Liver (tissue), 9 donors: ENCODE results near the gene PELI1. TPM values are rescaled to one million over a fixed set of nuclear protein-coding genes. Genes with fewer than 3 reads are reported as not detected.

ENCODE experiments used
- DNase-seq: peaks from one replicate; pipeline ENCODE4 v3.0.0-alpha.2; 2017; ENCODE audit warnings: low spot score
- H3K27ac ChIP-seq, 2 donors: one replicate each; pipeline ENCODE4 v1.7.0; 2013; ENCODE audit warnings: inconsistent platforms in 2 of 2, low read length in 2 of 2, control low read depth in 1 of 2, low read depth in 1 of 2, mild to moderate bottlenecking in 1 of 2
- H3K27me3 ChIP-seq, 4 donors: one replicate each; pipeline versions ENCODE4 v1.6.1 to v1.7.0; 2013; ENCODE audit warnings: low read length in 3 of 4, inconsistent platforms in 1 of 4, mild to moderate bottlenecking in 1 of 4, moderate library complexity in 1 of 4; ENCODE audit not compliant: control insufficient read depth in 4 of 4, insufficient read depth in 4 of 4
- H3K36me3 ChIP-seq, 4 donors: one replicate each; pipeline versions ENCODE4 v1.6.1 to v1.7.0; 2013; ENCODE audit warnings: low read length in 3 of 4, mild to moderate bottlenecking in 3 of 4, low read depth in 1 of 4, moderate library complexity in 1 of 4; ENCODE audit not compliant: control insufficient read depth in 4 of 4, insufficient read depth in 3 of 4
- H3K4me1 ChIP-seq, 4 donors: one replicate each; pipeline versions ENCODE4 v1.6.1 to v1.7.0; 2013; ENCODE audit warnings: low read length in 3 of 4, mild to moderate bottlenecking in 3 of 4, moderate library complexity in 1 of 4; ENCODE audit not compliant: control insufficient read depth in 4 of 4, insufficient read depth in 4 of 4
- H3K4me3 ChIP-seq, 3 donors: one replicate each; pipeline versions ENCODE4 v1.6.1 to v1.7.0; 2013; ENCODE audit warnings: low read length in 3 of 3, control low read depth in 1 of 3, low read depth in 1 of 3, mild to moderate bottlenecking in 1 of 3
- H3K9ac ChIP-seq, 2 donors: one replicate each; pipeline ENCODE4 v1.7.0; 2013; ENCODE audit warnings: low read length in 2 of 2, mild to moderate bottlenecking in 2 of 2, moderate library complexity in 2 of 2, control low read depth in 1 of 2, low read depth in 1 of 2
- H3K9me3 ChIP-seq, 4 donors: one replicate each; pipeline versions ENCODE4 v1.6.1 to v1.7.0; 2013; ENCODE audit warnings: low read length in 3 of 4; ENCODE audit not compliant: control insufficient read depth in 4 of 4
- EGR1 ChIP-seq, 2 donors: IDR thresholded peaks; 2 replicates each; pipeline ENCODE4 v1.6.1; 2016 to 2018; ENCODE audit warnings: antibody characterized with exemption in 2 of 2, low read depth in 2 of 2
- FOXA1 ChIP-seq: IDR thresholded peaks from 2 replicates; pipeline ENCODE4 v1.6.1; 2016; ENCODE audit warnings: antibody characterized with exemption
- FOXA2 ChIP-seq: IDR thresholded peaks from 2 replicates; pipeline ENCODE4 v1.6.1; 2016; ENCODE audit warnings: antibody characterized with exemption
- GABPA ChIP-seq, 2 donors: IDR thresholded peaks in 1 of 2; conservative IDR thresholded peaks in 1 of 2; 2 replicates each; pipeline ENCODE4 v1.6.1; 2016; ENCODE audit warnings: antibody characterized with exemption in 2 of 2, mild to moderate bottlenecking in 1 of 2, moderate library complexity in 1 of 2
- HNF4A ChIP-seq, 2 donors: conservative IDR thresholded peaks; 2 replicates each; pipeline ENCODE4 v1.6.1; 2016; ENCODE audit warnings: antibody characterized with exemption in 2 of 2, mild to moderate bottlenecking in 2 of 2
- HNF4G ChIP-seq: IDR thresholded peaks from 2 replicates; pipeline ENCODE4 v1.6.1; 2016; ENCODE audit warnings: antibody characterized with exemption
- JUND ChIP-seq, 2 donors: IDR thresholded peaks; 2 replicates each; pipeline ENCODE4 v1.6.1; 2016; ENCODE audit warnings: antibody characterized with exemption in 2 of 2
- NR2F2 ChIP-seq: IDR thresholded peaks from 2 replicates; pipeline ENCODE4 v1.6.1; 2016; ENCODE audit warnings: antibody characterized with exemption
- RAD21 ChIP-seq, 2 donors: IDR thresholded peaks; 2 replicates each; pipeline ENCODE4 v1.6.1; 2016; ENCODE audit warnings: antibody characterized with exemption in 2 of 2, mild to moderate bottlenecking in 2 of 2
- RXRA ChIP-seq, 2 donors: IDR thresholded peaks; 2 replicates each; pipeline ENCODE4 v1.6.1; 2017 to 2018; ENCODE audit warnings: antibody characterized with exemption in 2 of 2, mild to moderate bottlenecking in 1 of 2
- SP1 ChIP-seq: IDR thresholded peaks from 2 replicates; pipeline ENCODE4 v1.6.1; 2018; ENCODE audit warnings: antibody characterized with exemption, mild to moderate bottlenecking
- TAF1 ChIP-seq: conservative IDR thresholded peaks from 2 replicates; pipeline ENCODE4 v1.6.1; 2016; ENCODE audit warnings: antibody characterized with exemption, mild to moderate bottlenecking
- YY1 ChIP-seq: IDR thresholded peaks from 2 replicates; pipeline ENCODE4 v1.6.1; 2016; ENCODE audit warnings: antibody characterized with exemption, mild to moderate bottlenecking
- whole genome bisulfite sequencing: extraction: QIAGEN DNeasy Blood & Tissue Kit; methylation state at CpG from one replicate; pipeline ENCODE4 v1.1.7; 2013; 5-methylcytosine and 5-hydroxymethylcytosine counted together
- polyA plus RNA-seq, 2 donors: library from polyadenylated mRNA; stranded (reverse) in 1 of 2; unstranded in 1 of 2; fragments of 200-250 nt in 1 of 2; fragments of >200 nt in 1 of 2; fragmentation: Nextera tagmentation in 1 of 2; extraction: Ambion mirVana in 1 of 2; gene quantifications; one replicate each; pipeline versions ENCODE4 v1.2.1 to v1.2.3, GENCODE V29; 2013 to 2015
- total RNA-seq, 2 donors: library from RNA; depleted of rRNA; stranded (reverse); fragments of >200 nt; gene quantifications; one replicate each; pipeline ENCODE4 v1.2.3, GENCODE V29; 2014
- TF ChIP-seq, protein P1 (sequence below): IDR thresholded peaks from 2 replicates; pipeline ENCODE4 v1.6.1; 2016; ENCODE audit warnings: antibody characterized with exemption
- TF ChIP-seq, protein P2 (sequence below): IDR thresholded peaks from 2 replicates; pipeline ENCODE4 v1.6.1; 2016; ENCODE audit warnings: antibody characterized with exemption
- TF ChIP-seq, protein P3 (sequence below): IDR thresholded peaks from 2 replicates; pipeline ENCODE4 v1.6.1; 2016; ENCODE audit warnings: antibody characterized with exemption, mild to moderate bottlenecking
- TF ChIP-seq, protein P4 (sequence below): fragments of 150-350 bp; IDR thresholded peaks from 2 replicates; pipeline ENCODE4 v1.5.1; 2017; ENCODE audit warnings: improper control_type of control experiment, low read depth, low read length; ENCODE audit not compliant: missing input control
- TF ChIP-seq, protein P5 (sequence below): IDR thresholded peaks from 2 replicates; pipeline ENCODE4 v1.6.1; 2016; ENCODE audit warnings: antibody characterized with exemption
- donor health status: healthy.
- donor health status: healthy.
- donor health status: healthy.
- donor health status: healthy.
- donor health status: healthy.

The PELI1 gene
- total and polyA plus RNA-seq, 4 donors, result 4.5 to 21.3 (median 7.4) TPM

DNA sequence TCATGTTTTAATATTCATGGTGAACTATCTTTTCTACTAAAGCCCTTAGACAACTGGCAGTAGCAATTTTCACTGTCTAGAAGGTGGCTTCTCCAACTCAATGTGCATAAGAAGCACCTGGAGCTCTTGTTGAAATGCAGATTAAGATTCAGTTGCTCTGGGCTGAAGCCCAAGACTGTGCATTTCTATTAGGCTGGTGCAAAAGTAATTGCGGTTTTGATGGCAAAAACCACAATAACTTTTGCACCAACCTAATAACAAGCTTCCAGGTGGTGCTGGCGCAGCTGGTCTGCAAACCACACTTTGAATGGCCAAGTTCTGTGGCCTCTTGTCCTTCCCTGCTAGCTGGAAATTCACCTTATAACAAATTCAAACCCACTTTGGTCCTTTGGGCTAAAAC is 98.3 kb downstream of the PELI1 start:
- TF ChIP-seq GABPA (IDR thresholded peaks at IDR 0.05 in 1 of 2, conservative IDR thresholded peaks at IDR 0.05 in 1 of 2) (no peak), JUND (IDR thresholded peaks at IDR 0.05) (no peak), HNF4A (conservative IDR thresholded peaks at IDR 0.05) (no peak), RAD21 (IDR thresholded peaks at IDR 0.05) (no peak), SP1 (no peak), HNF4G (no peak), FOXA1 (no peak), RXRA (IDR thresholded peaks at IDR 0.05) (no peak), NR2F2 (no peak), YY1 (no peak), TAF1 (no peak), FOXA2 (no peak), EGR1 (IDR thresholded peaks at IDR 0.05; ENCODE audit: low read depth in 2 of 2) (no peak)
- TF ChIP-seq, protein P1, sequence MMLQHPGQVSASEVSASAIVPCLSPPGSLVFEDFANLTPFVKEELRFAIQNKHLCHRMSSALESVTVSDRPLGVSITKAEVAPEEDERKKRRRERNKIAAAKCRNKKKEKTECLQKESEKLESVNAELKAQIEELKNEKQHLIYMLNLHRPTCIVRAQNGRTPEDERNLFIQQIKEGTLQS, result no peak
- TF ChIP-seq, protein P2, sequence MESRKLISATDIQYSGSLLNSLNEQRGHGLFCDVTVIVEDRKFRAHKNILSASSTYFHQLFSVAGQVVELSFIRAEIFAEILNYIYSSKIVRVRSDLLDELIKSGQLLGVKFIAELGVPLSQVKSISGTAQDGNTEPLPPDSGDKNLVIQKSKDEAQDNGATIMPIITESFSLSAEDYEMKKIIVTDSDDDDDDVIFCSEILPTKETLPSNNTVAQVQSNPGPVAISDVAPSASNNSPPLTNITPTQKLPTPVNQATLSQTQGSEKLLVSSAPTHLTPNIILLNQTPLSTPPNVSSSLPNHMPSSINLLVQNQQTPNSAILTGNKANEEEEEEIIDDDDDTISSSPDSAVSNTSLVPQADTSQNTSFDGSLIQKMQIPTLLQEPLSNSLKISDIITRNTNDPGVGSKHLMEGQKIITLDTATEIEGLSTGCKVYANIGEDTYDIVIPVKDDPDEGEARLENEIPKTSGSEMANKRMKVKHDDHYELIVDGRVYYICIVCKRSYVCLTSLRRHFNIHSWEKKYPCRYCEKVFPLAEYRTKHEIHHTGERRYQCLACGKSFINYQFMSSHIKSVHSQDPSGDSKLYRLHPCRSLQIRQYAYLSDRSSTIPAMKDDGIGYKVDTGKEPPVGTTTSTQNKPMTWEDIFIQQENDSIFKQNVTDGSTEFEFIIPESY, result no peak
- TF ChIP-seq, protein P3, sequence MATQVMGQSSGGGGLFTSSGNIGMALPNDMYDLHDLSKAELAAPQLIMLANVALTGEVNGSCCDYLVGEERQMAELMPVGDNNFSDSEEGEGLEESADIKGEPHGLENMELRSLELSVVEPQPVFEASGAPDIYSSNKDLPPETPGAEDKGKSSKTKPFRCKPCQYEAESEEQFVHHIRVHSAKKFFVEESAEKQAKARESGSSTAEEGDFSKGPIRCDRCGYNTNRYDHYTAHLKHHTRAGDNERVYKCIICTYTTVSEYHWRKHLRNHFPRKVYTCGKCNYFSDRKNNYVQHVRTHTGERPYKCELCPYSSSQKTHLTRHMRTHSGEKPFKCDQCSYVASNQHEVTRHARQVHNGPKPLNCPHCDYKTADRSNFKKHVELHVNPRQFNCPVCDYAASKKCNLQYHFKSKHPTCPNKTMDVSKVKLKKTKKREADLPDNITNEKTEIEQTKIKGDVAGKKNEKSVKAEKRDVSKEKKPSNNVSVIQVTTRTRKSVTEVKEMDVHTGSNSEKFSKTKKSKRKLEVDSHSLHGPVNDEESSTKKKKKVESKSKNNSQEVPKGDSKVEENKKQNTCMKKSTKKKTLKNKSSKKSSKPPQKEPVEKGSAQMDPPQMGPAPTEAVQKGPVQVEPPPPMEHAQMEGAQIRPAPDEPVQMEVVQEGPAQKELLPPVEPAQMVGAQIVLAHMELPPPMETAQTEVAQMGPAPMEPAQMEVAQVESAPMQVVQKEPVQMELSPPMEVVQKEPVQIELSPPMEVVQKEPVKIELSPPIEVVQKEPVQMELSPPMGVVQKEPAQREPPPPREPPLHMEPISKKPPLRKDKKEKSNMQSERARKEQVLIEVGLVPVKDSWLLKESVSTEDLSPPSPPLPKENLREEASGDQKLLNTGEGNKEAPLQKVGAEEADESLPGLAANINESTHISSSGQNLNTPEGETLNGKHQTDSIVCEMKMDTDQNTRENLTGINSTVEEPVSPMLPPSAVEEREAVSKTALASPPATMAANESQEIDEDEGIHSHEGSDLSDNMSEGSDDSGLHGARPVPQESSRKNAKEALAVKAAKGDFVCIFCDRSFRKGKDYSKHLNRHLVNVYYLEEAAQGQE, result no peak
- TF ChIP-seq, protein P4, sequence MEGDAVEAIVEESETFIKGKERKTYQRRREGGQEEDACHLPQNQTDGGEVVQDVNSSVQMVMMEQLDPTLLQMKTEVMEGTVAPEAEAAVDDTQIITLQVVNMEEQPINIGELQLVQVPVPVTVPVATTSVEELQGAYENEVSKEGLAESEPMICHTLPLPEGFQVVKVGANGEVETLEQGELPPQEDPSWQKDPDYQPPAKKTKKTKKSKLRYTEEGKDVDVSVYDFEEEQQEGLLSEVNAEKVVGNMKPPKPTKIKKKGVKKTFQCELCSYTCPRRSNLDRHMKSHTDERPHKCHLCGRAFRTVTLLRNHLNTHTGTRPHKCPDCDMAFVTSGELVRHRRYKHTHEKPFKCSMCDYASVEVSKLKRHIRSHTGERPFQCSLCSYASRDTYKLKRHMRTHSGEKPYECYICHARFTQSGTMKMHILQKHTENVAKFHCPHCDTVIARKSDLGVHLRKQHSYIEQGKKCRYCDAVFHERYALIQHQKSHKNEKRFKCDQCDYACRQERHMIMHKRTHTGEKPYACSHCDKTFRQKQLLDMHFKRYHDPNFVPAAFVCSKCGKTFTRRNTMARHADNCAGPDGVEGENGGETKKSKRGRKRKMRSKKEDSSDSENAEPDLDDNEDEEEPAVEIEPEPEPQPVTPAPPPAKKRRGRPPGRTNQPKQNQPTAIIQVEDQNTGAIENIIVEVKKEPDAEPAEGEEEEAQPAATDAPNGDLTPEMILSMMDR, result no peak
- TF ChIP-seq, protein P5, sequence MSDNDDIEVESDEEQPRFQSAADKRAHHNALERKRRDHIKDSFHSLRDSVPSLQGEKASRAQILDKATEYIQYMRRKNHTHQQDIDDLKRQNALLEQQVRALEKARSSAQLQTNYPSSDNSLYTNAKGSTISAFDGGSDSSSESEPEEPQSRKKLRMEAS, result no peak
- Histone ChIP-seq H3K27ac (no peak overlapping the region), H3K27me3 (no peaks in the 10 kb centered on the region), H3K4me1 (peaks cover 0 to 6% (median 0%) of the 10 kb centered on the region in 4 donors), H3K9ac (no peak overlapping the region), H3K36me3 (no peaks in the 10 kb centered on the region), H3K4me3 (no peak overlapping the region), H3K9me3 (no peaks in the 10 kb centered on the region)
- no peak for DNase-seq
- WGBS, result 95% methylated on average over 2 of the region's 2 CpGs

Other genes starting within 250 kb of the PELI1 start
- 10 to 100 TPM; 19.8 to 25.1 TPM for gene VPS54, start 125.0 kb downstream of the PELI1 start, total RNA-seq
- gene VPS54, start 125.0 kb downstream of the PELI1 start, polyA plus RNA-seq, result 1 to 10 TPM; 4.5 to 6.8 TPM